HG03175 (cell line): ENCODE data around the gene PHOX2A.
"Not testable (repeated sequence)": the region's sequence is repeated elsewhere in the genome, so short reads cannot be mapped to it uniquely, and the experiment has no call there.

Experiments used
- ATAC-seq: cut with Tn5 transposase; IDR thresholded peaks from one replicate; pipeline ENCODE4 v1.9.1; 2021; ENCODE audit warnings: mild to moderate bottlenecking, moderate library complexity; ENCODE audit not compliant: unreplicated experiment

PHOX2A gene

DNA sequence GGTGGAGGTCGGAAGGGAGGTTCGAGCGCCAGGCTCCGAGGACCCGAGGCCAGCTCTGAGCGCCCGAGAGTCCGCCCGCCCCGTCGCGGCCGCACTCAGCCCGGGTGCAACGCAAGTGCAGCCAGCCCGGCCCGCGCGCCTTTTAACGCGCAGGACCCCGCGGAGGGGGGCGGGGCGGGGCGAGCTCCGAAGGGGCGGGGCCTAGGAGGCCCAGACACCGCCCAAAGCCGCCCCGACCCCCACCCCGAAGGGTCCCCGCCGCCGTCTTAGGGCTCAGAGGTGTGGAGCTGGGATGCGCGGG, at the start of gene PHOX2A:
Gene PHOX2A, minus strand, starts transcription at position 117 of the 301 bp plus-strand sequence. CDS start 172 bp downstream, outside the sequence.
- ATAC-seq: no peak

DNA sequence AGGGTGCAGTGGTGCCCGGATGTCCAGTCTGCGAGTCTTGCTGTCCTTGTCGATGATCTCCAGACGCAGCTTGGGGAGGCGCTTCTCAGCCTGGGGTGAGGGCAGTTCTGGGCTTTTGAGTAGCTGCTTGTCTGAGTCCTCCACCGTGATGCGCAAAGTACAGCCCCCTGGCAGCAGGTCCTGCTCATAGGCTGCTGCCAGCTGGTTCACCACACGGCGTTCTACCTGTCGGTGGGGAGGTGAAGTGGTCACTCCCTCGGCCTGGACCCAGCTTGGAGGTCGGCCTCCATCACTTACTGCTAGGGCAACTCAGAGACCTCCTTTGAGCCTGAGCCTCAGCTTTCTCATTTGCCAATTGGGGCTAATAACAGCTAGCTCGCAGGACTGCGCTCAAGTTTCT, 49.4 kb upstream of the PHOX2A start:
- no peak for ATAC-seq

DNA sequence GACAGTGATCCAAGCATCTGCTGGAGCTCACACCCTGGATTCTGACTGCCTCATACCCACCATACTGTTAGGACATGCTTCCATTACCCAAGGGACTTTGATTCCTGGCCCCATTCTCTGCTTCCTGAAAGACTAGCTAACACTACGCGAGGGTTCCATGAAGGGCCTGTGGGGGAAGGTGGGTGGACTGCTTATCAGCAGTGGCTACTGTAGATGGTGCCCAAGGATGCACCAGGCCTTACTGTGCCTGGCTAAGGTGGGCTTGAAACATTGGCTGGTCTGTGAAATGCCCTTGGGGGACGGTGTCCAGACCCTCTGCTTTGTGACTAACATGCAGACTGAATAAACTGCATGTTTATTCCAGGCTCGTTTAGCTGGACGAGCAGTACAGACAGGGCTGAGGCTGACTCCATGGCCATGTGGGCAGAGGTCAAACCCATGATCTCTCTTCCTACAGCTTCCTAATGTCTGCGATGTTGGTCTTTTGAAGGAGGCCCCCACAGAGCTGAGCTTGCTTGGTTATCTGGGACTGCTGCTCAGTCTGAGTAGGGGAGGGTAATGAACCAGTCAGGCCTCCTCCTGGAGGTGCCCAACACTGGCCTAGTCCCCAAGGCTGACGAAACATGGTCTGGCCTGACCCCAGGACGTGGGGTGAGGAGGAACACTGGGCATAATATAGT, 48.3 kb upstream of the PHOX2A start:
- no peak for ATAC-seq

DNA sequence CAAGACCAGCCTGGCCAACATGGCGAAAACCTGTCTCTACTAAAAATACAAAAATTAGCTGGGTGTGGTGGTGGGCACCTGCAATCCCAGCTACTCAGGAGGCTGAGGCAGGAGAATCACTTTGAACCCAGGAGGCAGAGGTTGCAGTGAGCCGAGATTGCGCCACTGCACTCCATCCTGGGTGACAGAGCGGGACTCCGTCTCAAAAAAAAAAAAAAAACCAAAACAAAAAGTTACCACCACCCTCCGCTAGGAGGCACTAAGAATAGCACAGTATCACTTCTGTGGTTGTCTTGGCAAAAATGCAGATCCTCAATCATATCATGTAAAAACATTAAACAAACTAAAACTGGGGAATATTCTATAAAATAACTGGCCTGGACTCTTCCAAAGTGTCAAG, 46.8 kb upstream of the PHOX2A start:
- ATAC-seq: not testable (repeated sequence)

DNA sequence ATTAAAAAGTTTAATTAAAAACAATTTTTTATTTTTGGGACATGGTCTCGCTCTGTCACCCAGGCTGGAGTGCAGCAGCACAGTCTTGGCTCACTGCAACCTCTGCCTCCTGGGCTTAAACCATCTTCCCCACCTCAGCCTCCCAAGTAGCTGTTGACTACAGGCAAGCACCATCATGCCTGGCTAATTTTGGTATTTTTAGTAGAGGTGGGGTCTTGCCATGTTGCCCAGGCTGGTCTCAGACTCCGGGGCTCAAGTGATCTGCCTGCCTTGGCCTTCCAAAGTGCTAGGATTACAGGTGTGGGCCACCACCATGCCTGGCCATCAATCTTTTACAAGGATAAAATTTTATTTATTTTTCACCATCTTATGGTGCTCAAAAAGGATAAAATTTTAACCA, 43.3 kb upstream of the PHOX2A start:
- ATAC-seq: no peak

DNA sequence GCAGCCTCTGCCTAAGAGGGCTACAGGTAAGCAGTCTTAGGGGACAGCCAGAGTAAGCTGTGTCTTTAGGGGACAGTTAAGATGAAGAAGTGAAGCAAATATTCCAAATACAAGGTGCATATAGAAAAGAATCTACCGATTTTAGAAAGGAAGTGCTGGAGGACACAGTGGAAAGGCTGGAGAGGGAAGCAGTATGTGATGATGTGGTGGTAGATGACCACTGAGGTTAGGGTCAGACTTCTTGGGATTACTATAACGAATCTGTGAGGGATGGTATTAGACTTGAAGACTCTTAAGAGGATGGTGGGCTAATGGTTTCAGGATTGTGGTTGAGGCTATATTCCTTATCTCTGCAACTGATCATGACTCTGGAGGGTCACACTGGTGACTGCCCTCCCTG, 40.0 kb upstream of the PHOX2A start:
- no peak for ATAC-seq

DNA sequence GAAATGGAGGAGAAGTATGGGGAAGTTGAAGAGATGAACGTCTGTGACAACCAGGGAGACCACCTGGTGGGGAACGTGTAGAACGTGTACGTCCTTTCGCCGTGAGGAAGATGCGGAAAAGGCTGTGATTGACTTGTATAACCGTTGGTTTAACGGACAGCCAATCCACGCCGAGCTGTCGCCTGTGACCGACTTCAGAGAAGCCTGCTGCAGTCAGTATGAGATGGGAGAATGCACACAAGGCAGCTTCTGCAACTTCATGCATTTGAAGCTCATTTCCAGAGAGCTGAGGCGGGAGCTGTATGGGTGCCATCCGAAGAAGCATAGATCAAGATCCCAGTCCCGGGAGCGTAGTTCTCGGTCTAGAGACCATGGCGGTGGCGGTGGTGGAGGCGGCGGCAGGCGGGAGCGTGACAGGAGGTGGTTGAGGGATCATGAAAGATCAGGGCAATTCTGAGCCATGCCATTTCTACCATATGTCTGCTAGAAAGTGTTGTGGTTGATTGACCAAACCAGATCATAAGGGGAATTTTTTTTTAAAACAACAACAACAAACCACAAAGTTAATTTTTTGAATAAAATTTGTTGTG, 36.8 kb upstream of the PHOX2A start:
- ATAC-seq: no peak

DNA sequence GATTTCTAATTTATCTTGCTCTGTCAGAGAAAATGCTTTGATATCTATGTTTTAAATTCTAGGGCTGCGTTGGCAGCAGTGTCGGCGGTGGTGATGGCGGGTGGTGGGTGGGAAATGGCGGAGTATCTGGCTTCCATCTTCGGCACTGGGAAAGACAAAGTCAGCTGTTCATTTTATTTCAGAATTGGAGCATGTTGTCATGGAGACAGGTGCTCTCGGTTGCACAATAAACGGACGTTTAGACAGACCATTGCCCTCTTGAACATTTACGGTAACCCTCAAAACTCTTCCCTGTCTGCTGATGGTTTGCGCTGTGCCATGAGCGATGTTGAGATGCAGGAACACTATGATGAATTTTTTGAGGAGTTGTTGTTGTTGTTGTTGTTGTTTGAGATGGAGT, 36.1 kb upstream of the PHOX2A start:
- ATAC-seq: no peak

DNA sequence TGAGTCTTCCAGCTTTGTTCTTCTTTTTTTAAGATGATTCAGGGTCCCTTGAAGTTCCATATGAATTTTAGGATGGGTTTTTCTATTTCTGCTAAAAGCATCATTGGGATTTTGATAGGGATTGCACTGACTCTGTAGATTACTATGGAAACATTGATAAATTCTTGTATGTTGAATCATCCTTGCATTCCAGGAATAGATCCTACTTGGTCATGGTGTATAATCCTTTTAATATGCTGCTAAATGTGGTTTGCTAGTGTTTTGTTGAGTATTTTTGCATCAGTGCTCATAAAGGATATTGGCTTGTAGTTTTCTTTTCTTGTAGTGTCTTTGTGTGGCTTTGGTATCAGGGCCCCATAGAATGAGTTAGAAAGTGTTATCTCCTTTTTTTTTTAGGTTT, 34.9 kb upstream of the PHOX2A start:
- ATAC-seq: no peak

DNA sequence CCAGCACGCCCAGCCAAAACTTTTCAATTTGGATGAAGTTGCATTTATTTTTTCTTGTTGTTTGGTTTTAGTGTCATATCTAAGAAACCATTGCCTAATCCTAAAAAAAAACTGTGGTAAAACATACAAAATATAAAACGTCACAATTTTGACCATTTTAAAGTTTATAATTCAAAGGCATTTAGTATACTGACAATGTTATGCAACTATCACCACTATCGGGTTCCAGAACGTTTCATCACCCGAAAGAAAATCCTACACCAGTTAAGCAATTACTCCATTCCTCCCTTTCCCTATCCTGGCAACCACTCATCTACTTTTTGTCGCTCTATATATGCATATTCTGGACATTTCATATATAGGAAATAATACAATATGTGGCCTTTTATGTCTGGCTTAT, 30.5 kb upstream of the PHOX2A start:
- ATAC-seq: no peak

DNA sequence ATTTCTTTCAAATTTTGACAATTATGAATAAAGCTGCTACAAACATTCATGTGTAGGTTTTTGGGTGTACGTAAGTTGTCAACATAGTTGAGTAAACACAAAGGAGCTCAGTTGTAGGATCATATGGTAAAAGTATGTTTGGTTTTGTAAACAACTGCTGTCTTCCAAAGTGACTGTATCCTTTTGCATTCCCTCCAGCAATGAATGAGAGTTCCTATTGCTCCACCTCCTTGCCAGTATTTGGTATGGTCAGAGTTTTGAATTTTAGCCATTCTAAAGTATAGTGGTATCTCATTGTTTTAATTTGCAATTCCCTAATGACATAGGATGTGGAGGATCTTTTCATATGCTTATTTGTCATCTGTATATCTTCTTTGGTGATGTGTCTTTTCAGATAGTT, 28.0 kb upstream of the PHOX2A start:
- ATAC-seq: no peak

DNA sequence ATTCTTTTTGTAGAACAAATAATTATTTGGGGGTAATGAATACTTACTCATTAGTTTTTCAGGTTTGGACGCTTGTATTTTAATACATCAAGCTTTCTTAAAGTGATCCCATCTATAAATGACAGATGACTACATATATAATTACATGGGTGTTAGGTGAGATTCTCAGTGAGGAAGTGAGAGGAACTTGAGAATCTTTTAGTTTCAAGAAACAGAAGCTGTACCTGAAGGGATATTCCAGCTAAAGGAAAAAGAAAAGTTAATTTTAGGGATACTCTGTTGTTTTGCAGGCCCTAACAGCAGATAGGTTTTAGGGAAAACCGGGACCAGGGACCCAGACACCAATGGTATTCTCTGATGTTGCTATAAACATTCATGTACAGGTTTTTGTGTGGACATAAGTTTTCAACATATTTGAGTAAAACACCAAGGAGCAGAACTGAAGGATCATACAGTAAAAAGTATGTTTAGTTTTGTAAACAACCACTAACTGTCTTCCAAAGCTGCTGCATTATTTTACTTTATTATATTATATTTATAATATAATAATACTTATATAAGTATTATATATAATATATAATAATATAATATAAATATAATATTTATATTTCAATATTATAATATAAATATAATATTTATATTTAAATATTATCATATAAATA, 24.1 kb upstream of the PHOX2A start:
- ATAC-seq: no peak

DNA sequence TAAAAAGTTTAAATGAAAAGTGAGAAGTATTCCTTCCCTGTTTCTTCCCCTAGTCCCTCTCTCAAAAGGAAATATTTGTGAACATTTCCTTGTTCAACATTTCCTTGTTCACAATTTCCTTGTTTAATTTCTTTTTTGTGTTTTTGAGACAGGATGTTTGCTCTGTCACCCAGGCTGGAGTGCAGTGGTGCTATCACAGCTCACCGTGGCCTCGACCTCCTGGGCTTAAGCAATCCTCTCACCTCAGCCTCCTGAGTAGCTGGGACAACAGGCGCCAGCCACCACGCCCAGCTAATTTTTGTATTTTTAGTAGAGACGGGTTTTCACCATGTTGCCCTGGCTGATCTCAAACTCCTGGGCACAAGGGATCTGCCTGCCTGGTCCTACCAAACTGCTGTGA, 23.0 kb upstream of the PHOX2A start:
- not testable (repeated sequence) for ATAC-seq

DNA sequence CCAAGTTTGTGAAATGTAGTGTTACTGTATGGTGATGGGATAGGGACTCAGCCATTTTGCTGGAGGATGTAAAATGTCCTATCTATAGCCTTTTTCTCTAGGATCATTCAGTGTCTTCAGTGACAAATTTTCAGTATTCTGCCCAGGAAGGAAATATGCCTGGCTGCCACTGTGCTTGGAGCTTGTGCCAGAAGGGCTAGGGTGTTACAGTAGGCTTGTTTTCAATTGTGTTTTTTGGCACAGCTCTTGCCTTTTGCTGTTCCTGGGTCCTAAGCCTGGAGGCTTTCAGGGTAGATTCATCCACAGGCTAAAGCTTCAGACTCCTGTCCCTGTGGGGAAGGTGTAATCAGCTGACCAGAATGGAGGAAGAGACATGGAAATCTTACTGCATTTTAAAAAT, 22.0 kb upstream of the PHOX2A start:
- ATAC-seq: no peak

DNA sequence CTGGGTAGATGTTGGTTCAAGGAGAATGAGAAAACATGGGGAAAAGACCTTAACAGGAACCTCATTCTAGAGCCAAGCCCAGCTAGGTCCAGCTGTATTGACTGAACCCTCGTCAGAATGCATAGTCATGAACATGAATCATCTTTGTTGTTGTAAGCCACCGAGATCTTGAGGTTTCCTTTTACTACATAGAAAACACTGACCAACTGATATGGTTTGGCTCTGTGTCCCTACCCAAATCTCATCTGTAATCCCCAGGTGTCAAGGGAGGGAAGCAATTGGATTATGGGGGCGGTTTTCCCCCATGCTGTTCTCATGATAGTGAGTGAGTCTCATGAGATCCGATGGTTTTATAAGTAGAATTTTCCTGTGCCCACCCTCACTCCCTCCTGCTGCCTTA, 19.4 kb upstream of the PHOX2A start:
- no peak for ATAC-seq

DNA sequence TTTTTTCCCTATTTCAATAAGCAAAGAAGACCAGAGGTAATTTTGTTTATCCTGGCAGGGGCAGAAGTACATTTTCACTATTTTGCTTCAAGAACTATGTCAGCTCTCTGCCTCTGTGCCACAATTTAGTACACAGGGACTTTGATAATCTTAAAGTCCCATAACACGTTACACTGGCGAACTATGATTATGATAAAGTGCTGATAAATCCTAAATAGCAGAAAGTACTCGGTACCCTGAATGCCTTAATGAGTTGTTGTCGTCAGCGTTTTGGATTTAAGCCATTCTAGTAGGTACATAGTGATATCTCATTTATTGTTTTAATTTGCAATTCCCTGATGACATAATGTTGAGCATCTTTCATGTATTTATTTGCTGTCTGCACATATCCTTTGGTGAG, 16.6 kb upstream of the PHOX2A start:
- ATAC-seq: no peak

DNA sequence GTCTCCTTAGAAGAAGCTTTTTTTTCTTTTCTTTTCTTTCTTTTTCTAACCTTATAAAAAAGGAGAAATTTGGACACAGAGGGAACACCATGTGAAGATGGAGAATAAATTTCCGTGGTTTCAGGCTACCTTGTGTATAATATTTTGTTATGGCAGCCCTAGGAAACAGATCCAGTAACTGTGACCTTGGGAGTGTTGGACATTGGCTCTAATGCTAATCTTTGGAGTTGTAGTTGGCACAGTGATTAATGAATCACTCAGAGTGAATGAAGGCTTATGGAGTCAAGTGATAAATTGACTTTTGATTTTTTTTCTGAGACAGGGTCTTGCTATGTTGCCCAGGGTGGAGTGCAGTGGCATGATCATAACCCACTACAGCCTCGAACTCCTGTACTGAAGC, 15.5 kb upstream of the PHOX2A start:
- no peak for ATAC-seq

DNA sequence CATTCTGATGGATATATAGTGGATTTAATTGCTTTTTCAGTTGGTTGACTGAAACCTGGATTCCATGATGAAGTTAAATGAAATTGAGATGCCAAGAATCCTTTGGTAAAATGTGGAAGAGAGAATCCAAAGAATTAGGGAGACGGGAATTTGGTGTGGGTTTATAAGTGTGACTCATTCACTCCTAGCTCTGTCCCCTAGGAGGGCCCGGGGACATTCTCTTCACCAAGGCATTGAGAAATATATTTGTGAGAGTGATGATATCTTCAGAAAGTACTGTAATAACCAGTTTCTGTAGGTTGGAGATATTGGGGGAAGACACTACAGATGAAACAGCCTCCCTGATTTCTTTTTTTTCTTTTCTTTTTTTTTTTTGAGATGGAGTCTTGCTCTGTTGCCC, 13.6 kb upstream of the PHOX2A start:
- ATAC-seq: no peak

DNA sequence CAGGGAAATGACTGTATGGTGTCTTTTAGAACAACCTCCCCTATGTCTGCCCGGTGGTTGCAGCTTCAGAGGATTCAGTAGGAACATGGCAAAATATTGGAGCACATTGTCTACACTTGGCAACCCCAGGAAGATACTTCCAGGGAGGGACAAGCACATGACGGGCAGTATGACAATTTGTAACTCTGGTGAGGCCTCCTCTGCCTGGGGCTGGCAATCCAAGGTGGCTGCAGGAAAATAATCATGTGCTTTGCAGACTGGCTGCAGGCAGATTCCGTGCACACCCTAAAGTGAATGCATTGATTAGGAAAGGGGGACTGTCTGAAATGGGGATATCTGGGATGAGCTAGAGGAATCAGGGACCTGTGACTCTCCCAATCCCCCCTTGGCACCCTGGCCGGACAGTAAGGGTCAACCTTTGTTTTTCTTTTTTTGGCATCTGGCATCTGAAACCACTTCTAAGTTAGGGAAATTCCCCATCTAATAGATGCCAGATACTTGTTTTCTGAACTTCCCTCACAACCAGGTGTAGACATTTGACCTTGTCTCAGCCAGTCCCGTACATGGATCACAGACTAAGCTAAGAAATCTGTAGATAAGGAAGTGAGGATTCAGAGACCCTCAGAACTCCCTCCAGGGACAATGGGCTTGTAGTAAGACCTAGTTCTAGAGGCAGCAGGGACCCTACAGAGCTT, 10.5 kb upstream of the PHOX2A start:
- no peak for ATAC-seq

DNA sequence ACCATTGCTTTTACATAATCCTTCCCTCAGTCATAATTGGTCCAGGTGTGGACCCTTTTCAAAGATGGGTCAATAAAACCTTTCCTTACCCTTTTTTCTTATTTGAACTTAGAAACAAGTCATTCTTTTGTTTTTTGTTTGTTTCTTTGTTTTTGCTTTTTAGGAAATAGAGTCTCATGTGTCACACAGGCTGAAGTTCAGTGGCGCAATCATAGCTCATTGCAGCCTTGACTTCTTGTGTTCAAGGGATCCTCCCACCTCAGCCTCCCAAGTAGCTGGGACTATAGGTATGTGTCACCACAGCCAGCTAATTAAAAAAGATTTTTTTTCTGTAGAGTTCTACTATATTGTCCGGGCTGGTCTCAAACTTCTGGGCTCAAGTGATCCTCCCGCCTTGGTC, 9.4 kb upstream of the PHOX2A start:
- ATAC-seq: no peak

DNA sequence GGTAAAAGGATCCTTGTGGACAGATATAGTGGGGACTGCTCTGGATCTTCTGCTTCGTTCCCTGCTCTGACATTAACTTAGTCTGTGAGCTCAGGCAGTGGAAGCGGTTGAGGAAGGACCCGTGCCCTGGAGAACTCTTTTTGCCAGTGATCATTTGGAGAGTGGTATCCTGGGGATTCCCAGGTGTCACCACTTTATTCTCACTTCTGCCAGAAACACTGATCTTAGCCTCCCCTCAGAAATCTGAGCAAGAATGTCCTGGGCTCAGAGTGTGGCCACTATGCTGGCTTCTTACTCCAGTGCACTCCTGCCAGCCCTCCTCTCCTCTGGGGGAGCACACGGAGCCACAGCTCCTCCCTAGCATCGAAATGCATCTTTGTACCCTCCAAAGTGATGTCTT, 7.6 kb upstream of the PHOX2A start:
- ATAC-seq: no peak
